GM06990 (cell line): ENCODE data around the gene ABCB4.

Experiments
- DNase-seq: peaks from one replicate; pipeline ENCODE4 v3.0.0-alpha.2; 2011; ENCODE audit not compliant: insufficient read length; ENCODE audit errors: extremely low read depth
- H3K27me3 ChIP-seq: replicated peaks from 2 replicates; pipeline ENCODE4 v1.6.0; 2011; ENCODE audit warnings: low read length; ENCODE audit not compliant: control insufficient read depth, insufficient read depth
- H3K36me3 ChIP-seq: 2 replicates; pipeline ENCODE4 v1.5.1; 2011; ENCODE audit warnings: low read length; ENCODE audit not compliant: control insufficient read depth, insufficient read depth
- H3K4me3 ChIP-seq: replicated peaks from 2 replicates; pipeline ENCODE4 v1.5.1; 2011; ENCODE audit warnings: low read depth, mild to moderate bottlenecking, control low read depth, low read length
- CTCF ChIP-seq: IDR thresholded peaks from 2 replicates; pipeline ENCODE4 v1.5.1; 2011; ENCODE audit warnings: low read length, control low read depth, mild to moderate bottlenecking, inconsistent platforms; ENCODE audit not compliant: insufficient read depth, poor library complexity, severe bottlenecking

Gene ABCB4

DNA sequence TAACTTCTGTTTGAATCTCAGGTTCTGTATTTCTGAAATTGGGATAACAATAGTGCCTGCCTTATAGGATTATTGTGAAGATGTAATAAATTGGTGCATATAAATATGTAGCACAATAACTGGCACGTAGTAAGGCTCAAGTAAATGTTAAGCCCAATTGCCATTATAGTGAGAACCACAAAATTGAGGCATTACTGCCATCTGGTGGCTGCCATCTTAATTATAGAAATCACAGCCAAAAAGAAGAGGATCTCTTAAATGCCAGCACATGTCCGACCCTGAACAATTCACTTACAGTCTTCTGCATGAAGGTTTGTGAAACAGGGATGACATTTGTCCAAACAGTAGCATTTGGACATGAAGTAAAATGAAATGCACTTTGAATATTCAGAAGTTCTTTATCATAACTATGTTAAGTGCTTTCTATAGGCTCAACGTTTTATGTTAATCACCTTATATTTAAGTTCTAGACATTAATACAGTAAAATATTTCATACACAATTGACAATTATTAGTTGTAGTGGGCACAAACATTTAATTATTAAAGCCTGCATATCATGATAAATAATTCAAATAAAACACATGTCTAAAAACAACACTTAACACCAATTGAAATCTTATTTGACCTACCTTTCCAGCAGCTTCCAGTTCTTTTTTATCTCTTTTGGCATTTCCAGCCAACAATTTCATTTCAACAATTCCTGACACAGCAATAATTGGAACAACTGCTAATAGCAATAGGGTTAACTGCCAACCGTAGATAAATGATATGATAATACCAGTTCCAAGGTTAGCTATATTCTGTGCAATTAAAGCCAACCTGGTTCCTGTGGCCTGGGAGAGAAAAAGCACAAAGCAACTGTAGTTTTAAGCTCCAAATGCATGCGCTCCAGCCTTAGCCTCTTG, 58.5 kb downstream of the ABCB4 start:
- DNase-seq: peak; percentile 30
- H3K36me3 ChIP-seq: no peaks in the 10 kb centered on the region; the same call in 1 of the 2 replicates
- peak; percentile 55 for TF ChIP-seq CTCF
- no peaks in the 10 kb centered on the region for H3K27me3 ChIP-seq
- H3K4me3 ChIP-seq: no peak overlapping the region

DNA sequence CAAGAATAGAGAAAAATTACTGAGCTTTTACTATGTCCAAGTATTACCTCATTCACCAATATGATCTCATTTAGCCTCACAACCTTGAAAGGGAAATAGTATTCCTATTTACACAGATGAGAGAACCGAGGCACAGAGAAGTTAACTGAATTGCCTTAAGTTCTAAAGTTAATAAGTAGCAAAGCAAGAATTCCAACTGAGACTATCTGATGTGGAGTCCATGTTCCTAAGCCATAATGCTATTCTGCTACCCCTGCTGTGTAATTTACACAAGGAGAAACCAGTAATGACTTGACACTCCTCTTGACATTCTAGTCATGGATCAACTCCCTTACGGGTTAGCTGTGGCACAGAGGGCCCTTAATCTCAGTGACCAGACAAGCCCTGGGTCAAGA, 60.7 kb downstream of the ABCB4 start:
- no peak for DNase-seq
- Histone ChIP-seq H3K4me3 (no peak overlapping the region), H3K27me3 (no peaks in the 10 kb centered on the region), H3K36me3 (no peaks in the 10 kb centered on the region)
- no peak for TF ChIP-seq CTCF

GRCh38 chr7:87413951-87414793, 61.3 kb downstream of the ABCB4 start:
- no peak for TF ChIP-seq CTCF
- DNase-seq: no peak
- Histone ChIP-seq H3K4me3 (no peak overlapping the region), H3K36me3 (no peaks in the 10 kb centered on the region), H3K27me3 (no peaks in the 10 kb centered on the region)

GRCh38 chr7:87413029-87413428, 62.5 kb downstream of the ABCB4 start:
- Histone ChIP-seq H3K27me3 (no peaks in the 10 kb centered on the region), H3K36me3 (no peaks in the 10 kb centered on the region), H3K4me3 (no peak overlapping the region)
- no peak for DNase-seq
- TF ChIP-seq CTCF: no peak

DNA sequence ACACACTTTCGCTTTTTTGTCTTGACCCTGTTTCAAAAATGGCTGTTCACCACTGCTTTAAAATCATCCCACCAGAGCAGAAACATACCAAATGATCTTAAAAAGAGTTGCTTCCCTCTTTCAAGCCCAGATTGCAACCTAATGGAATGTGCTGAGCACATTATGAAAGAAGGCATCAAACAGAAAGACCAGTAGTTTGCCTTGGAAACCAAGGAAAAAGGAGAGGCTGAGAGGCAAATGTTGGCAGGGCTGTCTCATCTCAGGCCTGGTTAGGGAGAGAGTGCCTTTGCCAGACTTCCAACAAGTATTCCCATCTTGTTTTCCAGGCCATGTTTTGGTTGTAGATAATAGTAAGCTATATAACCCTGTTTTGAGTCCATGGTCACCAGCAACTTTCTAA, 64.3 kb downstream of the ABCB4 start:
- H3K27me3 ChIP-seq: no peaks in the 10 kb centered on the region
- TF ChIP-seq CTCF: no peak
- H3K36me3 ChIP-seq: no peaks in the 10 kb centered on the region; the same call in 1 of the 2 replicates
- no peak for DNase-seq
- no peak overlapping the region for H3K4me3 ChIP-seq
